Lower leg skin (tissue), 4 donors: ENCODE data around the gene RXRA. TPM values are rescaled to one million over a fixed set of nuclear protein-coding genes. Genes with fewer than 3 reads are reported as not detected.

Source experiments
- DNase-seq, 2 donors: peaks; one replicate each; pipeline ENCODE4 v3.0.0-alpha.2; 2019; ENCODE audit warnings: low spot score in 2 of 2
- H3K4me3 ChIP-seq: fragments of 200-600 bp; sonication (generic); 2 replicates; pipeline ENCODE4 v1.5.1; 2017; ENCODE audit warnings: mild to moderate bottlenecking, low read depth; ENCODE audit not compliant: poor library complexity, severe bottlenecking
- CTCF ChIP-seq, 3 donors: fragments of 450-650 bp; IDR thresholded peaks; one replicate each; pipeline ENCODE4 v1.5.1; 2016; ENCODE audit warnings: antibody characterized with exemption in 3 of 3, mild to moderate bottlenecking in 3 of 3, moderate library complexity in 2 of 3
- POLR2A ChIP-seq, 2 donors: fragments of 450-650 bp; IDR thresholded peaks; one replicate each; pipeline ENCODE4 v1.6.1; 2016 to 2017; ENCODE audit warnings: antibody characterized with exemption in 2 of 2, mild to moderate bottlenecking in 1 of 2, moderate library complexity in 1 of 2
- WGBS, 2 donors: methylation state at CpG; one replicate each; pipeline ENCODE4 v1.1.5; 2018; 5-methylcytosine and 5-hydroxymethylcytosine counted together
- intact Hi-C: fragments of 100-400 bp; cut with DNase I; formaldehyde crosslinking; loops from one replicate; pipeline ENCODE4 v1.15.0; 2023; ENCODE audit warnings: low total_unique reads
- total RNA-seq, 4 donors: library from RNA; depleted of rRNA; stranded (reverse); fragments of >200 nt; gene quantifications; one replicate each; pipeline ENCODE4 v1.1.0, GENCODE V29; 2016

The RXRA gene
- total RNA-seq, 4 donors from 2014 or later, result 143 to 242 (median 166) TPM

GRCh38 chr9:134298000-134298399 is 28.3 kb upstream of the RXRA start:
- H3K4me3 ChIP-seq, result no peak overlapping the region
- intact Hi-C loops, result loop anchor here (2.0 kb wide), 1 partner anchor 57 kb away; no protein-coding TSS in a partner anchor
- no peak for DNase-seq
- WGBS, 2 donors, result 91 to 95% methylated on average over 6 of the region's 6 CpGs
- TF ChIP-seq CTCF (IDR thresholded peaks at IDR 0.05) (no peak), POLR2A (IDR thresholded peaks at IDR 0.05) (no peak)

GRCh38 chr9:134299068-134299467 is 27.2 kb upstream of the RXRA start:
- 94 to 96% methylated on average over 5 of the region's 5 CpGs for WGBS, 2 donors
- intact Hi-C loops, result no loop called here
- TF ChIP-seq CTCF (IDR thresholded peaks at IDR 0.05) (no peak), POLR2A (IDR thresholded peaks at IDR 0.05) (no peak)
- no peak overlapping the region for H3K4me3 ChIP-seq
- DNase-seq, result no peak

GRCh38 chr9:134299883-134300282 is 26.4 kb upstream of the RXRA start:
- 64 to 66% methylated on average over 6 to 7 of the region's 7 CpGs for WGBS, 2 donors
- intact Hi-C loops, result no loop called here
- H3K4me3 ChIP-seq, result no peak overlapping the region
- TF ChIP-seq POLR2A (IDR thresholded peaks at IDR 0.05), result no peak
- no peak for TF ChIP-seq CTCF (IDR thresholded peaks at IDR 0.05)
- no peak for DNase-seq

- intact Hi-C loops, result no loop called here
- TF ChIP-seq POLR2A (IDR thresholded peaks at IDR 0.05) (no peak), CTCF (IDR thresholded peaks at IDR 0.05) (no peak)
- WGBS, 2 donors, result 82 to 89% methylated on average over 15 of the region's 15 CpGs
- DNase-seq, result no peak
- H3K4me3 ChIP-seq, result no peak overlapping the region
These were observed 24.7 kb upstream of the RXRA start for GRCh38 chr9:134301387-134302129.

- H3K4me3 ChIP-seq, result no peak overlapping the region
- TF ChIP-seq CTCF (IDR thresholded peaks at IDR 0.05), result no peak
- TF ChIP-seq POLR2A (IDR thresholded peaks at IDR 0.05), result no peak
- WGBS, 2 donors, result 92 to 94% methylated on average over 7 of the region's 7 CpGs
- no peak for DNase-seq
- intact Hi-C loops, result no loop called here
These were observed 24.0 kb upstream of the RXRA start for GRCh38 chr9:134302130-134302817.
